K562 (cell line): ENCODE results near the gene MYRIP. TPM values are rescaled to one million over a fixed set of nuclear protein-coding genes. Genes with fewer than 3 reads are reported as not detected.

Source experiments
- BACH1 ChIP-seq: fragments of 200-800 bp; sonication (Bioruptor generic); IDR thresholded peaks from 2 replicates; pipeline ENCODE4 v1.6.1; 2016; ENCODE audit warnings: missing genetic modification characterization, missing compliant biosample characterization
- DEAF1 ChIP-seq: fragments of 450-650 bp; formaldehyde crosslinking; IDR thresholded peaks from 2 replicates; pipeline ENCODE4 v1.4.0; 2020; ENCODE audit warnings: mild to moderate bottlenecking, moderate library complexity
- MCM7 ChIP-seq, 2 experiments: fragments of 450-650 bp; IDR thresholded peaks; 2 replicates each; pipeline ENCODE4 v1.6.1; 2016 to 2018
- PHB2 ChIP-seq: fragments of 450-650 bp; IDR thresholded peaks from 2 replicates; pipeline ENCODE4 v1.6.1; 2017; ENCODE audit warnings: low read depth
- REST ChIP-seq, 2 experiments: fragments of 450-650 bp; formaldehyde crosslinking in 1 of 2; IDR thresholded peaks; 2 replicates each; pipeline versions ENCODE4 v1.4.0 to v1.6.1; 2014 to 2020; ENCODE audit warnings: mild to moderate bottlenecking in 2 of 2, borderline replicate concordance in 1 of 2, low read depth in 1 of 2
- RREB1 ChIP-seq: fragments of 250-450 bp; sonication (Bioruptor Pico); IDR thresholded peaks from 2 replicates; pipeline ENCODE4 v1.4.0; 2020
- SMC3 ChIP-seq: conservative IDR thresholded peaks from 2 replicates; pipeline ENCODE4 v1.6.1; 2011; ENCODE audit warnings: low read depth, low read length, improper control_type of control experiment; ENCODE audit not compliant: insufficient read depth
- STAT5A ChIP-seq: IDR thresholded peaks from 2 replicates; pipeline ENCODE4 v1.6.1; 2012; ENCODE audit warnings: low read length, inconsistent platforms, borderline replicate concordance
- ZNF3 ChIP-seq: fragments of 250-450 bp; sonication (Bioruptor Pico); IDR thresholded peaks from 2 replicates; pipeline ENCODE4 v1.5.0; 2021; ENCODE audit warnings: mild to moderate bottlenecking, moderate library complexity
- ZNF764 ChIP-seq: fragments of 250-450 bp; sonication (Bioruptor Pico); IDR thresholded peaks from 2 replicates; pipeline ENCODE4 v1.4.0; 2020; ENCODE audit warnings: low read depth, mild to moderate bottlenecking, moderate library complexity
- polyA plus RNA-seq, 8 experiments: library from polyadenylated mRNA; depleted of rRNA in 4 of 8; stranded (reverse) in 5 of 8; unstranded in 3 of 8; fragments of >200 nt; fragmentation: Nextera tagmentation in 2 of 8; fragmentation: Illumina TruSeq in 1 of 8; extraction: Ambion mirVana in 2 of 8; extraction: Trizol in 1 of 8; gene quantifications; 2 replicates each; pipeline versions ENCODE4 v1.2.1 to v1.2.3, GENCODE V29; 2011 to 2014; ENCODE audit warnings: inconsistent platforms in 1 of 8, missing spikeins in 1 of 8
- total RNA-seq, 7 experiments: library from RNA; depleted of rRNA in 6 of 7; stranded (reverse); fragments of >200 nt in 6 of 7; fragmentation: Illumina TruSeq in 2 of 7; extraction: Trizol in 2 of 7; gene quantifications; 2 replicates each; pipeline versions ENCODE4 v1.2.1 to v1.2.3, GENCODE V29; 2011 to 2021; ENCODE audit warnings: low replicate concordance in 1 of 7

MYRIP gene
- total and polyA plus RNA-seq, 9 of the 15 experiments (the other 6 are each of a cell fraction or from before 2014, with no cell fraction given): 0.03 to 0.12 TPM; not detected in 7

- TF ChIP-seq RREB1 (CRISPR knock-in tag) (no peak), BACH1 (tag) (no peak), SMC3 (peak; percentile 95), REST (IDR thresholded peaks at IDR 0.05; ENCODE audit: borderline replicate concordance) (peak; percentile 82), REST (CRISPR knock-in tag; IDR thresholded peaks at IDR 0.05; ENCODE audit: low read depth) (no peak), STAT5A (no peak), ZNF3 (CRISPR knock-in tag) (no peak), MCM7 (IDR thresholded peaks at IDR 0.05) (no peak), ZNF764 (CRISPR knock-in tag) (no peak), DEAF1 (CRISPR knock-in tag) (peak; percentile 90), PHB2 (no peak)
Observed at GRCh38 chr3:40191850-40192448, 382.5 kb downstream of the MYRIP start (continued).
